Sigmoid colon (tissue), 7 donors: Measurements from ENCODE around the gene ETAA1. TPM values are rescaled to one million over a fixed set of nuclear protein-coding genes. Genes with fewer than 3 reads are reported as not detected.

Source experiments
- DNase-seq: peaks from one replicate; pipeline ENCODE4 v3.0.0-alpha.2; 2019
- H3K27ac ChIP-seq, 4 donors: fragments of 200-600 bp; sonication (generic); one replicate each; pipeline ENCODE4 v1.5.1; 2016 to 2019; ENCODE audit warnings: mild to moderate bottlenecking in 1 of 4
- H3K27me3 ChIP-seq, 3 donors: fragments of 200-600 bp; sonication (generic); one replicate each; pipeline ENCODE4 v1.5.1; 2019; ENCODE audit warnings: mild to moderate bottlenecking in 1 of 3
- H3K36me3 ChIP-seq, 4 donors: fragments of 200-600 bp; sonication (generic); one replicate each; pipeline ENCODE4 v1.5.1; 2016 to 2019
- H3K4me1 ChIP-seq, 4 donors: fragments of 200-600 bp; sonication (generic); one replicate each; pipeline ENCODE4 v1.5.1; 2017 to 2019
- H3K4me3 ChIP-seq, 4 donors: fragments of 200-600 bp; sonication (generic); one replicate each; pipeline ENCODE4 v1.5.1; 2017 to 2019; ENCODE audit warnings: mild to moderate bottlenecking in 2 of 4, moderate library complexity in 1 of 4
- H3K9me3 ChIP-seq, 4 donors: fragments of 200-600 bp in 3 of 4; sonication (generic) in 3 of 4; one replicate each; pipeline versions ENCODE4 v1.5.1 to v1.6.1; 2013 to 2019
- EP300 ChIP-seq, 4 donors: sonication (generic); formaldehyde crosslinking; IDR thresholded peaks; one replicate each; pipeline ENCODE4 v1.6.1; 2017; ENCODE audit warnings: antibody characterized with exemption in 4 of 4
- POLR2A ChIP-seq, 2 donors: fragments of 450-650 bp; IDR thresholded peaks; one replicate each; pipeline ENCODE4 v1.6.1; 2016; ENCODE audit warnings: antibody characterized with exemption in 2 of 2, mild to moderate bottlenecking in 2 of 2, moderate library complexity in 2 of 2
- POLR2AphosphoS5 ChIP-seq, 4 donors: sonication (generic); formaldehyde crosslinking; IDR thresholded peaks; one replicate each; pipeline ENCODE4 v1.6.1; 2017; ENCODE audit warnings: antibody characterized with exemption in 4 of 4
- WGBS, 2 donors: extraction: QIAGEN DNeasy Blood & Tissue Kit; methylation state at CpG; one replicate each; pipeline ENCODE4 v1.1.7; 2013; 5-methylcytosine and 5-hydroxymethylcytosine counted together
- intact Hi-C: fragments of 100-400 bp; cut with DNase I; formaldehyde crosslinking; loops from one replicate; pipeline ENCODE4 v1.15.1; 2023
- polyA plus RNA-seq, 3 donors: library from polyadenylated mRNA; stranded (reverse); fragments of 200-250 nt; gene quantifications; one replicate each; pipeline ENCODE4 v1.2.3, GENCODE V29; 2013
- total RNA-seq, 4 donors: library from RNA; depleted of rRNA; stranded (reverse); fragments of >200 nt; gene quantifications; one replicate each; pipeline ENCODE4 v1.1.0, GENCODE V29; 2016
- TF ChIP-seq, protein P1 (sequence below), 4 experiments: fragments of 450-650 bp in 3 of 4; fragments of 200-600 bp in 1 of 4; IDR thresholded peaks; one replicate each; pipeline ENCODE4 v1.5.1; 2016 to 2019; ENCODE audit warnings: antibody characterized with exemption in 4 of 4, mild to moderate bottlenecking in 3 of 4, moderate library complexity in 2 of 4
- donor health status: healthy with polysubstance abuse.
- donor health status: Bipolar disorder and iron deficiency.
- donor health status: healthy.

The ETAA1 gene
- total and polyA plus RNA-seq, 7 donors, result 3.0 to 20.0 (median 12.1) TPM

- no peaks in the 10 kb centered on the region for H3K9me3 ChIP-seq
- no peaks in the 10 kb centered on the region for H3K27me3 ChIP-seq
- WGBS, 2 donors, result 98 to 99% methylated on average over 2 of the region's 2 CpGs
- DNase-seq, result no peak
- TF ChIP-seq POLR2A (IDR thresholded peaks at IDR 0.05), result no peak
- no peak for TF ChIP-seq POLR2AphosphoS5 (IDR thresholded peaks at IDR 0.05)
- TF ChIP-seq EP300 (IDR thresholded peaks at IDR 0.05), result no peak
- TF ChIP-seq, protein P1, sequence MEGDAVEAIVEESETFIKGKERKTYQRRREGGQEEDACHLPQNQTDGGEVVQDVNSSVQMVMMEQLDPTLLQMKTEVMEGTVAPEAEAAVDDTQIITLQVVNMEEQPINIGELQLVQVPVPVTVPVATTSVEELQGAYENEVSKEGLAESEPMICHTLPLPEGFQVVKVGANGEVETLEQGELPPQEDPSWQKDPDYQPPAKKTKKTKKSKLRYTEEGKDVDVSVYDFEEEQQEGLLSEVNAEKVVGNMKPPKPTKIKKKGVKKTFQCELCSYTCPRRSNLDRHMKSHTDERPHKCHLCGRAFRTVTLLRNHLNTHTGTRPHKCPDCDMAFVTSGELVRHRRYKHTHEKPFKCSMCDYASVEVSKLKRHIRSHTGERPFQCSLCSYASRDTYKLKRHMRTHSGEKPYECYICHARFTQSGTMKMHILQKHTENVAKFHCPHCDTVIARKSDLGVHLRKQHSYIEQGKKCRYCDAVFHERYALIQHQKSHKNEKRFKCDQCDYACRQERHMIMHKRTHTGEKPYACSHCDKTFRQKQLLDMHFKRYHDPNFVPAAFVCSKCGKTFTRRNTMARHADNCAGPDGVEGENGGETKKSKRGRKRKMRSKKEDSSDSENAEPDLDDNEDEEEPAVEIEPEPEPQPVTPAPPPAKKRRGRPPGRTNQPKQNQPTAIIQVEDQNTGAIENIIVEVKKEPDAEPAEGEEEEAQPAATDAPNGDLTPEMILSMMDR (IDR thresholded peaks at IDR 0.05), result no peak
- H3K36me3 ChIP-seq, result no peaks in the 10 kb centered on the region
- H3K4me1 ChIP-seq, result no peaks in the 10 kb centered on the region
- intact Hi-C loops, result no loop called here
- H3K27ac ChIP-seq, result no peak overlapping the region
- H3K4me3 ChIP-seq, result no peak overlapping the region
Measured at GRCh38 chr2:67459761-67460160, 62.6 kb downstream of the ETAA1 start.
